ENCODE data around the gene DDO.

DDO gene

GRCh38 chr6:110419028-110419739 is 3.8 kb upstream of the DDO start:
- DNase-seq = no peak

- no peak for DNase-seq
Observed at GRCh38 chr6:110418594-110418993, 3.2 kb upstream of the DDO start.

GRCh38 chr6:110414669-110415068 is 706 bp downstream of the DDO start:
- no peak for DNase-seq

GRCh38 chr6:110412360-110412759 is 3.0 kb downstream of the DDO start:
- no peak for DNase-seq

GRCh38 chr6:110410511-110410910 is 4.9 kb downstream of the DDO start:
- DNase-seq = no peak

GRCh38 chr6:110409794-110410193 is 5.6 kb downstream of the DDO start:
- DNase-seq = no peak

- no peak for DNase-seq
Observed at GRCh38 chr6:110408901-110409300, 6.5 kb downstream of the DDO start.

GRCh38 chr6:110404607-110405006 is 10.8 kb downstream of the DDO start:
- DNase-seq = no peak

GRCh38 chr6:110401585-110402176 is 13.7 kb downstream of the DDO start:
- DNase-seq = no peak

GRCh38 chr6:110400208-110400607 is 15.2 kb downstream of the DDO start:
- no peak for DNase-seq

GRCh38 chr6:110399219-110400071 is 15.9 kb downstream of the DDO start:
- DNase-seq = no peak

- DNase-seq = peak; percentile 1
Observed at GRCh38 chr6:110398778-110399177, 16.6 kb downstream of the DDO start.

- no peak for DNase-seq
Observed at GRCh38 chr6:110395221-110395620, 20.2 kb downstream of the DDO start.

GRCh38 chr6:110394409-110394808 is 21.0 kb downstream of the DDO start:
- no peak for DNase-seq

GRCh38 chr6:110392727-110393126 is 22.6 kb downstream of the DDO start:
- no peak for DNase-seq

- DNase-seq = no peak
Observed at GRCh38 chr6:110390404-110390803, 25.0 kb downstream of the DDO start.

GRCh38 chr6:110389689-110390382 is 25.5 kb downstream of the DDO start:
- no peak for DNase-seq

- DNase-seq = no peak
Observed at GRCh38 chr6:110387986-110388385, 27.4 kb downstream of the DDO start.

GRCh38 chr6:110385458-110385863 is 29.9 kb downstream of the DDO start:
- no peak for DNase-seq

GRCh38 chr6:110378552-110378951 is 36.8 kb downstream of the DDO start:
- DNase-seq = no peak

GRCh38 chr6:110369066-110369465 is 46.3 kb downstream of the DDO start:
- no peak for DNase-seq

- no peak for DNase-seq
Observed at GRCh38 chr6:110368284-110368683, 47.1 kb downstream of the DDO start.

GRCh38 chr6:110367825-110368224 is 47.5 kb downstream of the DDO start:
- DNase-seq = no peak
